ENCODE data around the gene RAB28. TPM values are rescaled to one million over a fixed set of nuclear protein-coding genes. Genes with fewer than 3 reads are reported as not detected.

Gene RAB28
- total and polyA plus RNA-seq, 9 of the 15 experiments (the other 6 are each of a cell fraction or from before 2014, with no cell fraction given), result 6.7 to 40.4 (median 23.0) TPM

GRCh38 chr4:13367691-13368090, 116.4 kb downstream of the RAB28 start:
- H2AFZ ChIP-seq (ENCODE audit: low read depth, low read length), result peak overlapping the region; percentile 37; the same call in 1 of the 2 replicates
- H3K27me3 ChIP-seq (ENCODE audit: control insufficient read depth in 2 of 2, insufficient read depth in 2 of 2, low read length in 2 of 2), result no peaks in the 10 kb centered on the region
- ATAC-seq, result peak; percentile 12; the same call in 1 of the 3 replicates
- H4K20me1 ChIP-seq (replicated peaks; ENCODE audit: control insufficient read depth, insufficient read depth, low read length), result no peaks in the 10 kb centered on the region
- H3K4me2 ChIP-seq (ENCODE audit: insufficient read depth, low read length), result peak overlapping the region; percentile 76
- H3K36me3 ChIP-seq (ENCODE audit: control insufficient read depth, insufficient read depth, low read length), result peaks cover 6% of the 10 kb centered on the region; the same call in 1 of the 3 replicates
- in situ Hi-C loops (cut with MboI) (no loop called here), intact Hi-C loops (cut with micrococcal nuclease) (loop anchor here (5.0 kb wide), 4 partner anchors 65 to 515 kb away; partner anchors contain the start of gene RAB28)
- H3K9me3 ChIP-seq (replicated peaks; ENCODE audit: control insufficient read depth, insufficient read depth, low read depth, low read length), result no peaks in the 10 kb centered on the region
- TSS peak; percentile 66 for BruUV-seq (replicated peaks)
- H3K9me1 ChIP-seq (ENCODE audit: control insufficient read depth, insufficient read depth, low read length), result no peaks in the 10 kb centered on the region
- no peak for FAIRE-seq
- H3K9ac ChIP-seq (ENCODE audit: insufficient read depth in 1 of 2, low read depth in 2 of 2, low read length in 2 of 2), result peak overlapping the region in 1 of 2 experiments; percentile 61; a peak in 2 of 4 replicates
- ChIA-PET POLR2A (interaction anchor here (0.7 to 2.4 kb wide), 3 partner anchors 12 to 177 kb away, joined by 3 to 12 read pairs (median 4); partner anchors contain the start of gene NKX3-2), CTCF (ENCODE audit: low intra/inter-chr PET ratio) (no interaction called here)
- H3K27ac ChIP-seq (ENCODE audit: extremely low read depth, low read depth, low read length), result peak overlapping the region; percentile 82
- H3K4me1 ChIP-seq (replicated peaks in 1 of 2; ENCODE audit: control insufficient read depth in 2 of 2, insufficient read depth in 2 of 2, low read length in 2 of 2), result peaks cover 3 to 18% of the 10 kb centered on the region in 2 experiments; a peak in 3 of 5 replicates
- H3K79me2 ChIP-seq (ENCODE audit: control insufficient read depth, insufficient read depth, low read length), result peaks cover 32% of the 10 kb centered on the region
- no peak for DNase-seq (ENCODE audit: extremely low read depth in 1 of 4, low spot score in 3 of 4)
- WGBS (ENCODE audit: insufficient coverage, low coverage, missing lambda C conversion rate), result 3% methylated on average over 6 of the region's 6 CpGs
- TF ChIP-seq MNT (conservative IDR thresholded peaks at IDR 0.05) (0 out of 4 replicates have a peak, but pooled peaks of 1 of the 2 experiments have one; percentile 17), ZNF584 (CRISPR knock-in tag; IDR thresholded peaks at IDR 0.05; ENCODE audit: low read depth) (no peak)
- peak overlapping the region; percentile 31 for H3K4me3 ChIP-seq

GRCh38 chr4:13367244-13367643, 116.9 kb downstream of the RAB28 start:
- in situ Hi-C loops (cut with MboI), result no loop called here
- TF ChIP-seq E2F4 (CRISPR knock-in tag; IDR thresholded peaks at IDR 0.05; ENCODE audit: low read depth) (no peak), CREB3L1 (IDR thresholded peaks at IDR 0.05; ENCODE audit: borderline replicate concordance, low read depth) (no peak), COPS2 (conservative IDR thresholded peaks at IDR 0.05) (no peak), SMAD1 (IDR thresholded peaks at IDR 0.05; ENCODE audit: low read depth, low read length, partially characterized antibody) (no peak), TFAM (CRISPR knock-in tag; conservative IDR thresholded peaks at IDR 0.05) (no peak), TFE3 (CRISPR knock-in tag; IDR thresholded peaks at IDR 0.05) (no peak)

More at GRCh38 chr4:13367244-13367643, 116.9 kb downstream of the RAB28 start:
- Histone ChIP-seq H3K27ac (ENCODE audit: extremely low read depth, low read depth, low read length) (peak overlapping the region; percentile 82), H3K79me2 (ENCODE audit: control insufficient read depth, insufficient read depth, low read length) (peaks cover 32% of the 10 kb centered on the region), H2AFZ (ENCODE audit: low read depth, low read length) (no peak overlapping the region), H3K9me1 (ENCODE audit: control insufficient read depth, insufficient read depth, low read length) (no peaks in the 10 kb centered on the region), H4K20me1 (replicated peaks; ENCODE audit: control insufficient read depth, insufficient read depth, low read length) (no peaks in the 10 kb centered on the region), H3K9me3 (replicated peaks; ENCODE audit: control insufficient read depth, insufficient read depth, low read depth, low read length) (no peaks in the 10 kb centered on the region), H3K4me3 (peak overlapping the region; percentile 31), H3K36me3 (ENCODE audit: control insufficient read depth, insufficient read depth, low read length) (peaks cover 6% of the 10 kb centered on the region; the same call in 1 of the 3 replicates), H3K27me3 (ENCODE audit: control insufficient read depth in 2 of 2, insufficient read depth in 2 of 2, low read length in 2 of 2) (no peaks in the 10 kb centered on the region), H3K4me2 (ENCODE audit: insufficient read depth, low read length) (peak overlapping the region; percentile 76), H3K4me1 (replicated peaks in 1 of 2; ENCODE audit: control insufficient read depth in 2 of 2, insufficient read depth in 2 of 2, low read length in 2 of 2) (peaks cover 3 to 18% of the 10 kb centered on the region in 2 experiments; a peak in 3 of 5 replicates), H3K9ac (ENCODE audit: insufficient read depth in 1 of 2, low read depth in 2 of 2, low read length in 2 of 2) (peak overlapping the region; percentile 61 to 82; a peak in 3 of 4 replicates)
- intact Hi-C loops (cut with micrococcal nuclease), result loop anchor here (5.0 kb wide), 4 partner anchors 65 to 515 kb away; partner anchors contain the start of gene RAB28
- FAIRE-seq (no peak), ATAC-seq (peak; percentile 25), DNase-seq (ENCODE audit: extremely low read depth in 1 of 4, low spot score in 3 of 4) (no peak)
- CTCF ChIA-PET (ENCODE audit: low intra/inter-chr PET ratio), result no interaction called here
- no TSS peak for BruUV-seq (replicated peaks)
- POLR2A ChIA-PET, result interaction anchor here (1.0 to 2.4 kb wide), 2 partner anchors 13 to 25 kb away, joined by 3 to 12 read pairs; no protein-coding TSS in a partner anchor
